Mammary epithelial cell (primary cell): Measurements from ENCODE around the gene MICALL2.

Experiments
- CTCF ChIP-seq, 2 donors: IDR thresholded peaks in 1 of 2; conservative IDR thresholded peaks in 1 of 2; 2 replicates each; pipeline ENCODE4 v1.5.1; 2011 to 2012; ENCODE audit warnings: inconsistent platforms in 2 of 2, low read length in 2 of 2, mild to moderate bottlenecking in 2 of 2, control low read depth in 1 of 2, low read depth in 1 of 2; ENCODE audit not compliant: insufficient read depth in 1 of 2; ENCODE audit errors: extremely low read depth in 1 of 2
- EZH2 ChIP-seq: IDR thresholded peaks from 2 replicates; pipeline ENCODE4 v1.6.1; 2012; ENCODE audit warnings: low read length, inconsistent platforms, borderline replicate concordance

DNA sequence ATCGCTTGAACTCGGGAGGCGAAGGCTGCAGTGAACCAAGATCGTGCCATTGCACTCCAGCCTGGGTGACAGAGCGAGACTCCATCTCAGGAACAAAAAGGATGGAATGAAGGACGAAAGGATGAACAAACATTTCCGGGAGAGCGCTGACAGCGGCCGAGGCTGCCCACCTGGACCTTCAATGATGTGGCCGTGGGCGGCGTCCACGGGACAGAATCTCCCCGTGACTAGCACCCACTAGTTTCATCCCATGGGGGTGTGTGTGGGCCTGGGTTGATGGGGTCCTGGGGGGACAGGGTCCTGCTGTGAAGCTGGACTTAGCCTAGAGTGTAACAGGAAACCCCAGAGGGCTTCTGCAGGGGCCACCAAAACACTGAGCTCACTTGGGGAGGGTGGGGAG lies 32.8 kb downstream of the MICALL2 start:
- TF ChIP-seq CTCF (conservative IDR thresholded peaks at IDR 0.05 in 1 of 2, IDR thresholded peaks at IDR 0.05 in 1 of 2; ENCODE audit: extremely low read depth in 1 of 2, insufficient read depth in 1 of 2, low read depth in 1 of 2, low read length in 2 of 2), result no peak
- no peak for TF ChIP-seq EZH2
